ENCODE data around the gene TTC31. TPM values are rescaled to one million over a fixed set of nuclear protein-coding genes. Genes with fewer than 3 reads are reported as not detected.

TTC31 gene
- total RNA-seq, 1 donor from 2014 or later, result 30.2 TPM

- intact Hi-C loops (cut with micrococcal nuclease), result loop anchor here (1.0 kb wide), 2 partner anchors 9 to 13 kb away; partner anchors contain the start of genes AUP1, HTRA2 and PCGF1
- DNase-seq (ENCODE audit: low spot score), result no peak
- peaks cover 16% of the 10 kb centered on the region for H3K4me1 Mint-ChIP-seq (ENCODE audit: low read depth)
- no peak overlapping the region for H3K27ac Mint-ChIP-seq
- H3K4me3 Mint-ChIP-seq, result peak overlapping the region; percentile 81
- H3K27me3 Mint-ChIP-seq (ENCODE audit: insufficient read depth), result peaks cover 61% of the 10 kb centered on the region
- H3K36me3 Mint-ChIP-seq (ENCODE audit: low read depth), result peaks cover 12% of the 10 kb centered on the region
- H3K9me3 Mint-ChIP-seq, result no peaks in the 10 kb centered on the region
Measured at GRCh38 chr2:74516650-74517049, 33.8 kb downstream of the TTC31 start.

DNA sequence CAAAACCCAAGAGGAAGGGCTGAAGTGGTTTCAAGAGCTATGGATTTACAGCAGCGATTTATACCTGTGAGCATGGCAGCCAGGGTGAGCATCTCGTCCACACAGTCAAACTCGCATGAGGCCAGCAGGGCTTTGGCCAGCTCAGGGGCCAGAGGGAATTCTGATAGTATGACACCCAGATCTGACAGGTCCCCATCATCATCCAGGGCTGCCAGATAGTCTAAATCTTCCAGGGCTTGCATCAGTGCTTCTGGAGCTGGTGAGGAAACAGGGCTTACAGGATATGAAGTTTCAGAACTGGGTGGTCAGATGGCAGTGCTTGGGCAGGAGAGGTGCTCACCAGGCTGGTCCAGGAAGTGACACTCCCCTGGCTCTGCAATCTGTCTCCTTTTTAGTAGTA, 39.6 kb downstream of the TTC31 start:
- H3K4me1 Mint-ChIP-seq (ENCODE audit: low read depth), result peaks cover 27% of the 10 kb centered on the region
- H3K36me3 Mint-ChIP-seq (ENCODE audit: low read depth), result peaks cover 27% of the 10 kb centered on the region
- intact Hi-C loops (cut with micrococcal nuclease), result no loop called here
- no peak overlapping the region for H3K4me3 Mint-ChIP-seq
- H3K9me3 Mint-ChIP-seq, result no peaks in the 10 kb centered on the region
- H3K27me3 Mint-ChIP-seq (ENCODE audit: insufficient read depth), result peaks cover 24% of the 10 kb centered on the region
- DNase-seq (ENCODE audit: low spot score), result no peak
- H3K27ac Mint-ChIP-seq, result no peak overlapping the region

DNA sequence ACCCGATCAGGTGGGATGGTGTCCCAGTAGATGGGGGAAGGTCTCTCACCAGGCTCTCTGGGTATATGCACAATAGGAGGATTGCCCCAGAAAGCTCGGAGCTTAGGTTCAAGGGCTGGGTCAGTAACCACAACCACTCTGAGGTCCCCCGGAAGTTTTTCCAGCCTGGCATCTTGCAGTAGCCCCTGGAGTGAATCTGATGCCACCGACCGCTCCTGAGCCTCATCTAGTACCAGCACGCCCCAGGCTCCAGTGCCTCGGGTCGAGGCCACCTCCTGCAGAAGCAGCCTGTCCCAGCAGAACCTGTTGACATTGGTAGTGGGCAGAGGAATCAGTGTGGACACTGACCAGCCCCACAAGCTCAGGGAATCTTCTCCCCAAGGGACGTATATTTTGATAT, 41.1 kb downstream of the TTC31 start:
- peaks cover 39% of the 10 kb centered on the region for H3K4me1 Mint-ChIP-seq (ENCODE audit: low read depth)
- peaks cover 9% of the 10 kb centered on the region for H3K27me3 Mint-ChIP-seq (ENCODE audit: insufficient read depth)
- no peak for DNase-seq (ENCODE audit: low spot score)
- intact Hi-C loops (cut with micrococcal nuclease), result no loop called here
- no peak overlapping the region for H3K4me3 Mint-ChIP-seq
- H3K27ac Mint-ChIP-seq, result no peak overlapping the region
- no peaks in the 10 kb centered on the region for H3K9me3 Mint-ChIP-seq
- H3K36me3 Mint-ChIP-seq (ENCODE audit: low read depth), result peaks cover 36% of the 10 kb centered on the region

DNA sequence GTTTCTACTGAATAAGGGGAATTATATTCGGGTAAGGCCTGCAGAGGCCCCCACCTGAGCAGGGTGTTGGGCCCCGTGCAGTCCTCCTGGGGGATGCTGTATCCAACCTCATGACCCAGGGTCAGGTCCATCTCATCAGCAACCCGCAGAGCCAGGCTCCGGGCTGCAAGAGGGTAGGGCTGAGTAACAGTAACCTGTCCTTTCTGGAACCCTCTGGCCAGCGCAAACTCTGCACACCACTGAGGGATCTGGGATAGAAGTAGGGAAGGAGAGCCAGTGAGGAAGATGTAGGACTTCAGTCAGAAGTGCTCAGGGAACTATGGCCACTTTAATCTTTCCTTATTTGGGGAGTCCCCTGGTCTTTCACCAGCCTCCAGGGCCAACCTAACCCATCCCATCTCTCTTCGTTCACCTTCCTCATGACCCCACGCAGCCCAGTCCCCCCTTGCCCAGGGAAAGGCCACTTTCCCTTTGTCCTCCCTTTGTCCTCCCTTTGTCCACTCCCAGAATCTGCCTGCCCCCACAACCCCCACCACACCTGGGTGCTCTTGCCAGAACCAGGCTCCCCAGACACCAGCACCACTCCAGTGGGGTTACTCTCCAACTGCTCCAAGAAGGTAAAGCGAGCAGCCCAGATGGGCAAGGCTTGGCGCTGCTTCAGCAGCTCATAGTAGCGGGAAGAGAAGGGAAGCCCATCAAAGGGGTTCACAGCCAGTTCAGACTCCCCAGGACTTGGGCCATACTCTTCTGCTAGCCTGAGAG, 42.3 kb downstream of the TTC31 start:
- Mint-ChIP-seq H3K9me3 (no peaks in the 10 kb centered on the region), H3K27me3 (ENCODE audit: insufficient read depth) (peaks cover 7% of the 10 kb centered on the region), H3K27ac (no peak overlapping the region), H3K4me1 (ENCODE audit: low read depth) (peaks cover 39% of the 10 kb centered on the region), H3K36me3 (ENCODE audit: low read depth) (peaks cover 37% of the 10 kb centered on the region), H3K4me3 (no peak overlapping the region)
- intact Hi-C loops (cut with micrococcal nuclease), result no loop called here
- DNase-seq (ENCODE audit: low spot score), result no peak

- no peaks in the 10 kb centered on the region for H3K9me3 Mint-ChIP-seq
- peaks cover 45% of the 10 kb centered on the region for H3K4me1 Mint-ChIP-seq (ENCODE audit: low read depth)
- peak within 1 kb of the TSS; percentile 64 for H3K27ac Mint-ChIP-seq
- peaks cover 39% of the 10 kb centered on the region for H3K36me3 Mint-ChIP-seq (ENCODE audit: low read depth)
- peak within 1 kb of the TSS; percentile 99 for H3K4me3 Mint-ChIP-seq
- no peak for DNase-seq (ENCODE audit: low spot score)
- peaks cover 2% of the 10 kb centered on the region for H3K27me3 Mint-ChIP-seq (ENCODE audit: insufficient read depth)
- intact Hi-C loops (cut with micrococcal nuclease), result no loop called here
Measured at GRCh38 chr2:74525717-74526648, 43.1 kb downstream of the TTC31 start, which contains the start of gene DQX1. DQX1 (minus strand) TSS chr2:74526231; CDS start chr2:74525729, 502 bp downstream.

GRCh38 chr2:74526649-74527230, 43.9 kb downstream of the TTC31 start:
- Mint-ChIP-seq H3K36me3 (ENCODE audit: low read depth) (peaks cover 44% of the 10 kb centered on the region), H3K27me3 (ENCODE audit: insufficient read depth) (no peaks in the 10 kb centered on the region)

GRCh38 chr2:74527741-74528140, 44.9 kb downstream of the TTC31 start:
- Mint-ChIP-seq H3K27me3 (ENCODE audit: insufficient read depth) (no peaks in the 10 kb centered on the region), H3K9me3 (no peaks in the 10 kb centered on the region), H3K27ac (peak overlapping the region; percentile 88), H3K4me1 (ENCODE audit: low read depth) (peaks cover 54% of the 10 kb centered on the region), H3K36me3 (ENCODE audit: low read depth) (peaks cover 53% of the 10 kb centered on the region), H3K4me3 (peak overlapping the region; percentile 99)
- intact Hi-C loops (cut with micrococcal nuclease), result loop anchor here (2.0 kb wide), 1 partner anchor 431 kb away; the partner anchor contains the start of gene POLE4
- no peak for DNase-seq (ENCODE audit: low spot score)

More at GRCh38 chr2:74526649-74527230, 43.9 kb downstream of the TTC31 start:
- Mint-ChIP-seq H3K4me3 (peak overlapping the region; percentile 99), H3K4me1 (ENCODE audit: low read depth) (peaks cover 52% of the 10 kb centered on the region), H3K27ac (no peak overlapping the region), H3K9me3 (no peaks in the 10 kb centered on the region)
- DNase-seq (ENCODE audit: low spot score), result no peak
- intact Hi-C loops (cut with micrococcal nuclease), result no loop called here

GRCh38 chr2:74528600-74529356, 45.9 kb downstream of the TTC31 start:
- H3K27me3 Mint-ChIP-seq (ENCODE audit: insufficient read depth), result no peaks in the 10 kb centered on the region
- no peaks in the 10 kb centered on the region for H3K9me3 Mint-ChIP-seq
- H3K36me3 Mint-ChIP-seq (ENCODE audit: low read depth), result peaks cover 57% of the 10 kb centered on the region
- H3K27ac Mint-ChIP-seq, result peak overlapping the region; percentile 95
- H3K4me3 Mint-ChIP-seq, result peak overlapping the region; percentile 99
- no peak for DNase-seq (ENCODE audit: low spot score)
- intact Hi-C loops (cut with micrococcal nuclease), result loop anchor here (1.0 to 2.0 kb wide), 14 partner anchors 12 to 791 kb away; partner anchors contain the start of genes C2orf81, MRPL53, PCGF1 and POLE4
- H3K4me1 Mint-ChIP-seq (ENCODE audit: low read depth), result peaks cover 49% of the 10 kb centered on the region

DNA sequence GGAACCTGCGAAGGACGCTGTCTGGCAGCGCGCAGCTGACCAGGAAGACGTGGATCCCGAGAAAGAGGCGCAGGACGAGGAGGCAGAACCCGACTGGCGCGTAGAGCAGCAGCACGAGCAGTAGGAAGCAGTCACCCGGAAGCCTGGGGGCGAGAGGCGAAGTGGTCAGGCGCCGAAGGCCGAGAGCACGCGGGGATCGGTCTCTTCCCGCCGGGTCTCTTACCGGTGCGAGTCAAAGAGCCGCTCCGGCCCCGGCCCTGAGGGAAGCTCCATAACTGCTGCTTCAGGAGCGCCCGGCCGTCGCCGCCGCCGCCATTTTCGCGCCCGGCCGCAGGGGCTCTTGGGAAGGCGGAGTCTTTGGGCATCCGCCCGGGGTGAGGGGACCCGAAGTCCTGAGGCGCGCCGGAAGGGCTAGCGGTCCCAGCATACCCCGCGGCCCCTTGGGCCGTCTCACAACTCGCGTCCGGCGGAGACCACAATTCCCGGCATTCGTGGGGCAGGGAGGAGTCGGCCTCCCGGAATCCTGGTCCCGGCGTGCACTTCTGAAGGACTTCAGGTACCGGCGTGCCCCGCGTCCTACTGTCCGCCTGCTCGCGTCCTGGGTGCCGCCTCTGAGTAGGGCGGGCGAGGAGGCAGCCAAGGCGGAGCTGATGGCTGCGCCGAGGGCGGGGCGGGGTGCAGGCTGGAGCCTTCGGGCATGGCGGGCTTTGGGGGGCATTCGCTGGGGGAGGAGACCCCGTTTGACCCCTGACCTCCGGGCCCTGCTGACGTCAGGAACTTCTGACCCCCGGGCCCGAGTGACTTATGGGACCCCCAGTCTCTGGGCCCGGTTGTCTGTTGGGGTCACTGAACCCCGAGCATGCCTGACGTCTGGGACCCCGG, 46.7 kb downstream of the TTC31 start, which contains the start of the genes AUP1 and HTRA2:
TSS of gene AUP1 (minus strand) at position 350 of the 882 bp plus-strand sequence. CDS start at position 273, 77 bp downstream.
TSS of gene HTRA2 (plus strand) at position 577 of the 882 bp plus-strand sequence. CDS start at position 651, 74 bp downstream.
- DNase-seq (ENCODE audit: low spot score), result peak; percentile 90
- Mint-ChIP-seq H3K27ac (peak within 1 kb of the TSS; percentile 95), H3K36me3 (ENCODE audit: low read depth) (peaks cover 60% of the 10 kb centered on the region), H3K4me3 (peak within 1 kb of the TSS; percentile 99), H3K9me3 (no peaks in the 10 kb centered on the region), H3K4me1 (ENCODE audit: low read depth) (peaks cover 49% of the 10 kb centered on the region), H3K27me3 (ENCODE audit: insufficient read depth) (no peaks in the 10 kb centered on the region)
- intact Hi-C loops (cut with micrococcal nuclease), result loop anchor here (1.0 to 2.0 kb wide), 16 partner anchors 13 to 792 kb away; partner anchors contain the start of genes C2orf81, DOK1, MRPL53 and PCGF1

DNA sequence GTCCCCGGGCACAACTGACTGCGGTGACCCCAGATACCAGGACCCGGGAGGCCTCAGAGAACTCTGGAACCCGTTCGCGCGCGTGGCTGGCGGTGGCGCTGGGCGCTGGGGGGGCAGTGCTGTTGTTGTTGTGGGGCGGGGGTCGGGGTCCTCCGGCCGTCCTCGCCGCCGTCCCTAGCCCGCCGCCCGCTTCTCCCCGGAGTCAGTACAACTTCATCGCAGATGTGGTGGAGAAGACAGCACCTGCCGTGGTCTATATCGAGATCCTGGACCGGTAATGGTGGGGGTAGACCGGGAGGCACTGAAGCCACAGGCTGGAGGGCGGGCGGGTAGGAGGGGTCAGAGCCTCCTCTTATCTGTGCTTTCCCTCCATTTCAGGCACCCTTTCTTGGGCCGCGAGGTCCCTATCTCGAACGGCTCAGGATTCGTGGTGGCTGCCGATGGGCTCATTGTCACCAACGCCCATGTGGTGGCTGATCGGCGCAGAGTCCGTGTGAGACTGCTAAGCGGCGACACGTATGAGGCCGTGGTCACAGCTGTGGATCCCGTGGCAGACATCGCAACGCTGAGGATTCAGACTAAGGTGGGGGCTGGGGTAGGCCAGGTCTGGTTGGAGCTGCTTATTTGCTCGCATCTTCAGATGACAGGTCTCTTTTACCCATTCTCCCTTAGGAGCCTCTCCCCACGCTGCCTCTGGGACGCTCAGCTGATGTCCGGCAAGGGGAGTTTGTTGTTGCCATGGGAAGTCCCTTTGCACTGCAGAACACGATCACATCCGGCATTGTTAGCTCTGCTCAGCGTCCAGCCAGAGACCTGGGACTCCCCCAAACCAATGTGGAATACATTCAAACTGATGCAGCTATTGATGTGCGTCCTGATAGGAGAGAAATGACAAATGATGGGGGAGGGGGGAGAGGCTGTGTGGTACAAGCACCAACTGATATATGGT, 47.6 kb downstream of the TTC31 start:
- Mint-ChIP-seq H3K4me3 (peak overlapping the region; percentile 99), H3K36me3 (ENCODE audit: low read depth) (peaks cover 56% of the 10 kb centered on the region), H3K9me3 (no peaks in the 10 kb centered on the region)

More for the DNA sequence above, 47.6 kb downstream of the TTC31 start:
- Mint-ChIP-seq H3K27ac (peak overlapping the region; percentile 95), H3K27me3 (ENCODE audit: insufficient read depth) (no peaks in the 10 kb centered on the region), H3K4me1 (ENCODE audit: low read depth) (peaks cover 49% of the 10 kb centered on the region)
- intact Hi-C loops (cut with micrococcal nuclease), result loop anchor here (1.0 to 2.0 kb wide), 3 partner anchors 18 to 196 kb away; partner anchors contain the start of gene DOK1
- peak; percentile 42 for DNase-seq (ENCODE audit: low spot score)

All from activated T-helper 1 cell treated with anti-CD3 and anti-CD28 coated beads, Interleukin-12 subunit alpha, Interleukin-12 subunit beta, Interleukin-2, Interleukin-4 antibody, amounts not matched to agents 30 ng/mL and 10 ng/mL and 1 ng/mL, durations not matched to agents 14 hours and 24 hours and 36 hours (primary cell).